ENCODE results near the gene GRIK3. TPM values are rescaled to one million over a fixed set of nuclear protein-coding genes. Genes with fewer than 3 reads are reported as not detected.

Gene GRIK3
- total and polyA plus RNA-seq, 2 of the 8 experiments (the other 6 are each of a cell fraction or from before 2014, with no cell fraction given) = 2.1 to 3.4 TPM

DNA sequence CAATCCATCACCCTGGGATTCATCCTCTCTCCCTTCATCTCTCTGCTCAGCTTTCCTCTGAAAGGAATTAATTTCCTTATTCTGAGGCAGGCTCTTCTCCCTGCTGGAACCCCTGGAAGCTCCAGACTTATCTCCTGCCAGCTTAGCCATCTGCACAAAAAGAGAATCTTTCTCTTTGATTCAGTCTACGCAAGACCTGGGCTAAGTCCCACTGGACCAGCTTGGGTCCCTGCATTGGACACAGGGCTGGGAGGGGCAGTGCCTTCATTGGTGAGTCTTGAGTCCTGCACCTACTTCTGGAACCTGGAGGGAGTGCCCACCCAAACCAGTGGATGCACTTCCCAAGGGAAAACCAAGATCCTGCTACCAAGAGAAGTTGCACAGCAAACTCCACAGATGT, 279.9 kb downstream of the GRIK3 start:
- Histone ChIP-seq H4K5ac (ENCODE audit: insufficient read length, low read depth, low read length) (no peak overlapping the region), H2AFZ (ENCODE audit: low read length) (no peak overlapping the region), H3K4me3 (ENCODE audit: extremely low read depth in 1 of 4, insufficient read depth in 2 of 4, low read depth in 3 of 4, low read length in 4 of 4) (no peak overlapping the region), H3K79me1 (ENCODE audit: low read depth, low read length) (no peaks in the 10 kb centered on the region), H3K23me2 (ENCODE audit: low read depth, low read length) (no peaks in the 10 kb centered on the region), H3K56ac (replicated peaks; ENCODE audit: insufficient read length, low read depth, low read length) (no peak overlapping the region), H2AK5ac (ENCODE audit: low read depth, low read length) (no peak overlapping the region), H3K23ac (ENCODE audit: insufficient read length) (no peak overlapping the region), H2BK12ac (ENCODE audit: low read depth, low read length) (no peak overlapping the region), H2BK20ac (ENCODE audit: low read length) (0 out of 2 replicates have a peak overlapping the region, but pooled peaks have one; percentile 34), H4K8ac (ENCODE audit: extremely low read depth, insufficient read depth, low read length) (no peak overlapping the region), H3K9me3 (ENCODE audit: insufficient read depth in 2 of 2, low read depth in 1 of 2, low read length in 1 of 2) (peaks cover 0 to under 1% of the 10 kb centered on the region in 2 experiments; a peak in 1 of 4 replicates), H3K4me1 (replicated peaks in 1 of 4; ENCODE audit: control insufficient read depth in 3 of 4, insufficient read depth in 4 of 4, low read length in 3 of 4) (peaks cover 0 to 4% (median 1%) of the 10 kb centered on the region in 4 experiments; a peak in 1 of 7 replicates), H3K27ac (ENCODE audit: low read depth, low read length) (no peak overlapping the region), H2BK120ac (replicated peaks; ENCODE audit: low read depth, low read length) (no peak overlapping the region), H3K9ac (replicated peaks in 1 of 4; ENCODE audit: extremely low read depth in 1 of 4, low read depth in 3 of 4, low read length in 3 of 4) (no peak overlapping the region), H4K91ac (replicated peaks; ENCODE audit: insufficient read length, low read length) (no peak overlapping the region), H3K4ac (replicated peaks; ENCODE audit: insufficient read length, low read depth, low read length) (no peak overlapping the region), H2BK5ac (ENCODE audit: low read depth, low read length) (no peak overlapping the region), H3K27me3 (replicated peaks in 1 of 4; ENCODE audit: control insufficient read depth in 3 of 4, extremely low read depth in 1 of 4, insufficient read depth in 3 of 4, low read length in 3 of 4) (no peaks in the 10 kb centered on the region), H3K14ac (ENCODE audit: insufficient read length) (no peak overlapping the region), H4K20me1 (replicated peaks in 1 of 2; ENCODE audit: control insufficient read depth in 1 of 2, insufficient read depth in 2 of 2, low read length in 2 of 2) (no peaks in the 10 kb centered on the region), H3K79me2 (ENCODE audit: control insufficient read depth in 1 of 2, insufficient read depth in 2 of 2, low read length in 2 of 2) (no peaks in the 10 kb centered on the region), H3K18ac (ENCODE audit: extremely low read depth, low read length) (no peak overlapping the region), H3K36me3 (ENCODE audit: control insufficient read depth in 2 of 4, insufficient read depth in 4 of 4, low read length in 3 of 4) (no peaks in the 10 kb centered on the region), H2BK15ac (ENCODE audit: low read length) (no peak overlapping the region), H3K4me2 (ENCODE audit: insufficient read depth in 1 of 2, low read depth in 2 of 2, low read length in 2 of 2) (no peak overlapping the region)
- 77% methylated on average over 1 of the region's 1 CpG; no CpG with 5 or more reads in 1 of the 2 experiments for WGBS, 2 experiments (ENCODE audit: extremely low coverage in 1 of 2, insufficient coverage in 1 of 2, insufficient read length in 1 of 2, insufficient replicate concordance in 2 of 2, low coverage in 1 of 2, low lambda C conversion rate in 2 of 2, missing lambda C conversion rate in 1 of 2)
- FAIRE-seq (no peak), DNase-seq (ENCODE audit: low read depth in 1 of 2, low spot score in 2 of 2) (no peak)
- ChIA-PET CTCF (ENCODE audit: partially characterized antibody) (interaction anchor here (0.8 to 2.1 kb wide), 3 partner anchors 12 to 20 kb away, joined by 3 to 6 read pairs (median 4); no protein-coding TSS in a partner anchor), POLR2A (ENCODE audit: partially characterized antibody) (no interaction called here)
- no peak for TF ChIP-seq RBBP5 (IDR thresholded peaks at IDR 0.05; ENCODE audit: borderline replicate concordance, low read depth, low read length)
- TF ChIP-seq BCL11A (IDR thresholded peaks at IDR 0.05; ENCODE audit: low read depth in 2 of 2, low read length in 2 of 2) = no peak
- TF ChIP-seq SIN3A (conservative IDR thresholded peaks at IDR 0.05 in 1 of 2, IDR thresholded peaks at IDR 0.05 in 1 of 2; ENCODE audit: low read depth in 1 of 2, low read length in 2 of 2) = no peak
- TF ChIP-seq, protein P1, sequence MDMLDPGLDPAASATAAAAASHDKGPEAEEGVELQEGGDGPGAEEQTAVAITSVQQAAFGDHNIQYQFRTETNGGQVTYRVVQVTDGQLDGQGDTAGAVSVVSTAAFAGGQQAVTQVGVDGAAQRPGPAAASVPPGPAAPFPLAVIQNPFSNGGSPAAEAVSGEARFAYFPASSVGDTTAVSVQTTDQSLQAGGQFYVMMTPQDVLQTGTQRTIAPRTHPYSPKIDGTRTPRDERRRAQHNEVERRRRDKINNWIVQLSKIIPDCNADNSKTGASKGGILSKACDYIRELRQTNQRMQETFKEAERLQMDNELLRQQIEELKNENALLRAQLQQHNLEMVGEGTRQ (IDR thresholded peaks at IDR 0.05; ENCODE audit: low read length) = no peak
- no peak for TF ChIP-seq NRF1 (IDR thresholded peaks at IDR 0.05; ENCODE audit: low read depth, low read length)
- no peak for TF ChIP-seq EGR1 (IDR thresholded peaks at IDR 0.05; ENCODE audit: borderline replicate concordance, low read depth, low read length)
- TF ChIP-seq CBX5 (IDR thresholded peaks at IDR 0.05; ENCODE audit: low read depth, low read length) = no peak
- TF ChIP-seq EP300 (IDR thresholded peaks at IDR 0.05; ENCODE audit: borderline replicate concordance in 1 of 2, low read depth in 2 of 2, low read length in 2 of 2) = no peak
- TF ChIP-seq ZNF274 (IDR thresholded peaks at IDR 0.05; ENCODE audit: borderline replicate concordance, extremely low read depth, low read length) = no peak
- TF ChIP-seq POLR2AphosphoS5 (IDR thresholded peaks at IDR 0.05; ENCODE audit: low read depth, low read length) = no peak
